CD4-positive, alpha-beta memory T cell (primary cell): ENCODE measurements around the gene SOX30. TPM values are rescaled to one million over a fixed set of nuclear protein-coding genes. Genes with fewer than 3 reads are reported as not detected.

Source experiments
- CTCF ChIA-PET: fragments of 350-600 bp; sonication (Branson Sonifier 250); formaldehyde crosslinking; loops from one replicate; lab custom pipeline; 2021; ENCODE audit warnings: inconsistent platforms; ENCODE audit not compliant: partially characterized antibody; lab: Charles Lee
- POLR2A ChIA-PET: fragments of 350-600 bp; sonication (Branson Sonifier 250); formaldehyde crosslinking; loops from one replicate; lab custom pipeline; 2021; ENCODE audit not compliant: partially characterized antibody; lab: Charles Lee
- DNase-seq, 5 donors: peaks; one replicate each; pipeline versions ENCODE4 v3.0.0 to v3.0.0-alpha.2; 2020 to 2022; ENCODE audit warnings: mixed read lengths in 1 of 5
- H3K27ac ChIP-seq: one replicate; pipeline ENCODE4 v1.7.0; 2013; ENCODE audit warnings: low read depth, low read length
- H3K27me3 ChIP-seq: 2 replicates; pipeline ENCODE4 v1.7.0; 2013; ENCODE audit warnings: mild to moderate bottlenecking, low read length, moderate library complexity; ENCODE audit not compliant: insufficient read depth
- H3K36me3 ChIP-seq: 2 replicates; pipeline ENCODE4 v1.7.0; 2013; ENCODE audit warnings: mild to moderate bottlenecking, low read length, moderate library complexity; ENCODE audit not compliant: insufficient read depth
- H3K4me1 ChIP-seq: 2 replicates; pipeline ENCODE4 v1.7.0; 2013; ENCODE audit warnings: mild to moderate bottlenecking, low read length, moderate library complexity; ENCODE audit not compliant: insufficient read depth
- H3K4me3 ChIP-seq, 2 donors: one replicate each; pipeline ENCODE4 v1.7.0; 2013; ENCODE audit warnings: low read length in 2 of 2, mild to moderate bottlenecking in 1 of 2
- H3K9me3 ChIP-seq, 2 donors: one replicate each; pipeline ENCODE4 v1.7.0; 2013; ENCODE audit warnings: low read length in 2 of 2, control low read depth in 1 of 2; ENCODE audit not compliant: control insufficient read depth in 1 of 2
- H3K27ac Mint-ChIP-seq, 7 donors: one replicate each; pipeline ENCODE4 v1.8.0; 2020 to 2021; ENCODE audit warnings: mixed read lengths in 7 of 7, mild to moderate bottlenecking in 6 of 7, inconsistent platforms in 3 of 7, moderate library complexity in 3 of 7
- H3K27me3 Mint-ChIP-seq, 2 donors: one replicate each; pipeline ENCODE4 v1.8.0; 2020 to 2021; ENCODE audit warnings: mixed read lengths in 2 of 2
- H3K36me3 Mint-ChIP-seq, 2 donors: one replicate each; pipeline ENCODE4 v1.8.0; 2020 to 2021; ENCODE audit warnings: mixed read lengths in 2 of 2, inconsistent platforms in 1 of 2, mild to moderate bottlenecking in 1 of 2
- H3K4me1 Mint-ChIP-seq, 4 donors: one replicate each; pipeline ENCODE4 v1.8.0; 2020 to 2021; ENCODE audit warnings: mixed read lengths in 4 of 4, mild to moderate bottlenecking in 1 of 4
- H3K4me3 Mint-ChIP-seq, 8 donors: one replicate each; pipeline ENCODE4 v1.8.0; 2020 to 2021; ENCODE audit warnings: mixed read lengths in 8 of 8, mild to moderate bottlenecking in 7 of 8, moderate library complexity in 6 of 8, inconsistent platforms in 3 of 8
- H3K9me3 Mint-ChIP-seq, 8 donors: one replicate each; pipeline ENCODE4 v1.8.0; 2020 to 2021; ENCODE audit warnings: mixed read lengths in 8 of 8, mild to moderate bottlenecking in 5 of 8, inconsistent platforms in 3 of 8, moderate library complexity in 1 of 8
- intact Hi-C: fragments of 100-400 bp; cut with micrococcal nuclease; formaldehyde crosslinking; loops from one replicate; pipeline ENCODE4 v1.15.1; 2023
- polyA plus RNA-seq, 2 donors: library from polyadenylated mRNA; unstranded; fragments of 300-500 nt; fragmentation: Illumina TruSeq; gene quantifications; one replicate each; pipeline ENCODE4 v1.2.3, GENCODE V29; 2021
- total RNA-seq, 2 experiments: library from RNA; stranded (reverse); gene quantifications; one replicate each; pipeline ENCODE4 v1.2.3, GENCODE V29; 2021

The SOX30 gene
- total and polyA plus RNA-seq, 4 experiments from 2014 or later, result 0.14 to 0.53 (median 0.33) TPM

DNA sequence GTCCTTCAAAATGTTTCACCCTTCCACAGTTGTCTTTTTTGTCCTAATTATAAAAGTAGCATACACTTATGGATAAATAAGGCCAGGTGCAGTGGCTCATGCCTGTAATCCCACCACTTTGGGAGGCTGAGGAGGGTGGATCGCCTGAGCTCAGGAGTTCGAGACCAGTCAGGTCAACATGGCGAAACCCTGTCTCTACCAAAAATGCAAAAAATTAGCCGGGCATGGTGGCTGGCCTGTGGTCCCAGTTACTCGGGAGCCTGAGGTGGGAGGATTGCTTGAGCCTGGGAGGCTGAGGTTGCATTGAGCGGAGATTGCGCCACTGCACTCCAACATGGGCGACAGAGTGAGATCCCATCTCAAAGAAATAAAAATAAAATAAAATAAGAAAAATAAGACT is 20.7 kb upstream of the SOX30 start:
- peaks cover 0 to 4% (median 0%) of the 10 kb centered on the region in 8 donors for H3K9me3 Mint-ChIP-seq
- no peak overlapping the region for H3K27ac ChIP-seq

DNA sequence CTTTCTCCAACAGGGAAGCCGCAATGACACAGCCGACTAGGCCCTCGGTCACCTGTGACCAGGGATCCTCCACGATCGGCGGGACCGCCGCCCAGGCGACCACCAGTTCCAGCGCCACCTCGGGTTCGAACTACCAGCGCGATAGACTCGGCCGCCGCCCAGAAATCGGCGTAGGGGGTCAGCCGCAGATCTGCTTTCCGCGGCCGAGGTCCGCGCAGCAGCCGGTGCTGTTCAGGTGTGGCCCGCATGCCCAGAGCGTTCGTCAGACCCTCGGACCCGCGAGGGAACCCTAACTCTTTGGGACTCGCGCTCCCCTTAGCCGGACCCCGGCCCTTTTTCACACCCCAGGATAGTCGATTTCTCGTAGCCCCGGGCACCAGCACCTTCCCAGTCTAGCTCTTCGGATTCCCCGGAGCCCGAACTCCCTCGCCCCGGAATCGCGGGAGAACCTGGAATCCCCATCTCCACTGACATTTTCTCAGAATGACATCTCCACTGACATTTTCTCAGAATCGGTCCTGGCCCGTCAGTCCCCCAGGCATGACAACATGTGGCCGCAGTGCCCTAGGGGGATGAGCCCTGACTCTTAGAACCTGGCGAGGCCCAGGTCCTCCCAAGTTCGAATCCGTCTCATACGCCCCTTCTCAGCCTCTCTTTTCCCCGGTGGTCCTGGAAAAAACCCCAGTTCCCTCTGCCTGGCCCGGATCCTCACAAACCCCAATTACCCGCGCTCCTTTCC is 19.5 kb upstream of the SOX30 start:
- Histone ChIP-seq H3K9me3 (no peaks in the 10 kb centered on the region), H3K27me3 (no peaks in the 10 kb centered on the region), H3K4me3 (peak overlapping the region in 1 of 2 donors; percentile 71), H3K36me3 (no peaks in the 10 kb centered on the region), H3K27ac (no peak overlapping the region), H3K4me1 (peaks cover 13% of the 10 kb centered on the region)
- Mint-ChIP-seq H3K27ac (peak overlapping the region in 6 of 7 donors; percentile 25 to 90 (median 78)), H3K4me3 (peak overlapping the region; percentile 87 to 98 (median 92)), H3K36me3 (peaks cover 0 to 1% of the 10 kb centered on the region in 2 donors), H3K27me3 (no peaks in the 10 kb centered on the region), H3K4me1 (peaks cover 15 to 27% (median 21%) of the 10 kb centered on the region in 4 donors), H3K9me3 (peaks cover 0 to 4% (median 0%) of the 10 kb centered on the region in 8 donors)
- intact Hi-C loops, result no loop called here
- POLR2A ChIA-PET, result no interaction called here
- CTCF ChIA-PET, result interaction anchor here (0.9 to 5.2 kb wide), 6 partner anchors 11 to 239 kb away, joined by 3 to 41 read pairs (median 10); partner anchors contain the start of gene SOX30
- DNase-seq, result no peak

More for the DNA sequence above, 20.7 kb upstream of the SOX30 start:
- H3K27ac Mint-ChIP-seq, result no peak overlapping the region
- POLR2A ChIA-PET, result no interaction called here
- intact Hi-C loops, result no loop called here
- Histone ChIP-seq H3K4me1 (peaks cover 13% of the 10 kb centered on the region), H3K36me3 (no peaks in the 10 kb centered on the region), H3K9me3 (no peaks in the 10 kb centered on the region), H3K27me3 (no peaks in the 10 kb centered on the region), H3K4me3 (no peak overlapping the region)
- DNase-seq, result no peak
- H3K4me1 Mint-ChIP-seq, result peaks cover 15 to 27% (median 21%) of the 10 kb centered on the region in 4 donors
- CTCF ChIA-PET, result no interaction called here
- H3K4me3 Mint-ChIP-seq, result peak overlapping the region in 5 of 8 donors; percentile 13 to 98 (median 87)
- peaks cover 0 to 1% of the 10 kb centered on the region in 2 donors for H3K36me3 Mint-ChIP-seq
- no peaks in the 10 kb centered on the region for H3K27me3 Mint-ChIP-seq

DNA sequence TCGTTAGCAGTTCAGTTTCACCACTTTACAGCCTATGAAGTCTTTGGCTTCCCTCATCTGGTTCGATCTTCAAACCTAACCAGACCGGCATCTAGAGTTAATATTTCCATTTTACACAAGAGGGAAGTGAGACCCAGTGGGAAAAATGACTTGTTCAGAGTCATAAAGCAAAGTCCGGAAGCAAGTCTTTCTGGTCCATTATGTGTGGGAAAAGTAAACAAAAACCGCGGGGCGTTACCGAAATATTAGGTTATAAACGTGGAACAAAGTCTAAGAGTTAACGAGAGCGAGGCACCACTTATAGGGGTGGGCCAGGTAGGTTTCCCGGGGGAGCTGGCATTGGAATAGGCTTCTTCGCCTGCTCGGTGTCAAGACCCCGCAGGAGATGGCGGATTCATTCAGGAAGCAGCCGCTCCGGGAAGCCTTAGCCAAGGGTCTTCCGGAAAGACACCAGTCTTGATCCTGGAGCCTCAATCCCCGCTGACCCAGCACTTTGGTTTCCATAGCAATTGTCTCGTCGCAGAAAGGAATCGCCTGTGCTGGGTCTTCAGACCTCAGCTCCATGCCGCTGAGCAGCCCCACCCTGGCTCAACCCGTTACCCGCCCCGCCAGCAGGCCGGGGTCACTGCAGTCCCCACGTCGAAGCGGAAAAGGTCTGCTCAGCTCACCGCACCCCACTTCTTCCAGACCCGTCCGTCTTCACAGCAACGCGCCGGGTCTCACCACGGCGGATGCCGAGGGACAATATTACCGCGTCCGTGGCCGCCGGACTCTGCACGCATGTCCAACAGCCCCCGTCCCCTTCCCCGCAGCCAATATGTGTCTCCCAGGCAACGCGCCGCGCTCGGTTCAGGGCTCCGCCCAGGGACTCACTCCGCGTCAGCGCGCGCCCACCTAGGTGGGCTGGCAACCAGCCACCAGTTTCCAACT is 18.7 kb upstream of the SOX30 start, which contains the start of gene C5orf52:
TSS of gene C5orf52 (plus strand) at position 872 of the 930 bp plus-strand sequence. CDS start 82 bp downstream, outside the sequence.
- Histone ChIP-seq H3K4me1 (peaks cover 13% of the 10 kb centered on the region), H3K27ac (peak within 1 kb of the TSS; percentile 3), H3K4me3 (peak within 1 kb of the TSS; percentile 71 to 85), H3K27me3 (no peaks in the 10 kb centered on the region), H3K9me3 (no peaks in the 10 kb centered on the region), H3K36me3 (no peaks in the 10 kb centered on the region)
- Mint-ChIP-seq H3K4me3 (peak within 1 kb of the TSS; percentile 87 to 98 (median 92)), H3K9me3 (peaks cover 0 to 4% (median 0%) of the 10 kb centered on the region in 8 donors), H3K4me1 (peaks cover 15 to 27% (median 21%) of the 10 kb centered on the region in 4 donors), H3K36me3 (peaks cover 0 to 1% of the 10 kb centered on the region in 2 donors), H3K27ac (peak within 1 kb of the TSS in 6 of 7 donors; percentile 25 to 90 (median 78)), H3K27me3 (no peaks in the 10 kb centered on the region)
- ChIA-PET CTCF (interaction anchor here (0.7 to 5.2 kb wide), 10 partner anchors 11 to 239 kb away, joined by 3 to 41 read pairs (median 4); partner anchors contain the start of genes LSM11 and SOX30), POLR2A (interaction anchor here (0.9 to 2.4 kb wide), 4 partner anchors 19 to 72 kb away, joined by 3 to 6 read pairs (median 4); no protein-coding TSS in a partner anchor)
- intact Hi-C loops, result no loop called here
- peak in 2 of 5 donors; percentile 21 to 23 for DNase-seq

DNA sequence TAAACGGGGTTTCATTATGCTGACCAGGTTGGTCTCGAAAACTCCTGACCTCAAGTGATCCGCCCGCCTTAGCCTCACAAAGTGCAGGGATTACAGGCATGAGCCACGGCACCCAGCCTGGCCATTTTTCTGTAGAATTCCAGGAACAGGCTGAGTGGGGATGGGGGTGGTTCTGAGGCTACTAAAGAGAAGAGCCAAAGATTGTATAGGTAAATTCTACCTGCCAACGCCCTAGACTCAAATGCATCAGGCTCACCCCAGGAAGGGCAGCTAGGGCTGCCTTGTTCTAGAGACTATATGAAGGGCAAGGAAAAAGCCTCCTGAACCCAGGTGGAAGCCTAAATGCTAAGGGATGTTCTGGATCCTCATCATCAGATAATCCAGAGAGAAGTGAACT is 17.5 kb upstream of the SOX30 start:
- H3K4me1 ChIP-seq, result peaks cover 13% of the 10 kb centered on the region
- POLR2A ChIA-PET, result interaction anchor here (1.6 to 2.4 kb wide), 2 partner anchors 21 to 74 kb away, joined by 5 to 6 read pairs; partner anchors contain the start of gene LSM11
- no peaks in the 10 kb centered on the region for H3K27me3 ChIP-seq
- no peak for DNase-seq
- Mint-ChIP-seq H3K9me3 (peaks cover 0 to 4% (median 1%) of the 10 kb centered on the region in 8 donors), H3K27ac (peak overlapping the region in 2 of 7 donors; percentile 33 to 75), H3K4me1 (peaks cover 15 to 27% (median 21%) of the 10 kb centered on the region in 4 donors), H3K36me3 (peaks cover 0 to 1% of the 10 kb centered on the region in 2 donors), H3K4me3 (peak overlapping the region; percentile 50 to 98 (median 92)), H3K27me3 (no peaks in the 10 kb centered on the region)
- no peaks in the 10 kb centered on the region for H3K9me3 ChIP-seq
- H3K27ac ChIP-seq, result no peak overlapping the region
- H3K36me3 ChIP-seq, result no peaks in the 10 kb centered on the region
- no peak overlapping the region for H3K4me3 ChIP-seq
- CTCF ChIA-PET, result interaction anchor here (1.0 to 5.2 kb wide), 7 partner anchors 18 to 237 kb away, joined by 3 to 41 read pairs (median 7); partner anchors contain the start of genes LSM11 and SOX30
- intact Hi-C loops, result loop anchor here (1.0 to 5.0 kb wide), 3 partner anchors 74 to 237 kb away; partner anchors contain the start of gene LSM11

DNA sequence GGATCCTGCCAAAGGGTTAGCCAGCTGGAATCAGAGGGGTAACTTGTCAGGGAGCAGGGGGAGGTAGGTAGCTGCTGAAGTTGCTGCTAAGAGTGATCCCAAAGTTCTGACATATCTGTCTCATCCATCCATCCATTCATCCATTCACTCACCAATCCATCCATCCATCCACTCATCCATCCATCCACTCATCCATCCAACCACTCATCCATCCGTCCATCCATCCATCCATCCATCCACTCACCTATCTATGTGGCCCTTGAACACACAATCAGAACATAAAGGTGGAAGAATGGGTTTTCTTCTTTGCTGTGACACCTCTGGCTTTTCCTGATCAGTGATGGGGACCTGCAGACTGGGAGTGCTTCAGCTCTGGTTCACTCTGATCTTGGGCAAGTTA is 16.1 kb upstream of the SOX30 start:
- POLR2A ChIA-PET, result interaction anchor here (1.6 to 2.4 kb wide), 2 partner anchors 22 to 75 kb away, joined by 5 to 6 read pairs; partner anchors contain the start of gene LSM11

DNA sequence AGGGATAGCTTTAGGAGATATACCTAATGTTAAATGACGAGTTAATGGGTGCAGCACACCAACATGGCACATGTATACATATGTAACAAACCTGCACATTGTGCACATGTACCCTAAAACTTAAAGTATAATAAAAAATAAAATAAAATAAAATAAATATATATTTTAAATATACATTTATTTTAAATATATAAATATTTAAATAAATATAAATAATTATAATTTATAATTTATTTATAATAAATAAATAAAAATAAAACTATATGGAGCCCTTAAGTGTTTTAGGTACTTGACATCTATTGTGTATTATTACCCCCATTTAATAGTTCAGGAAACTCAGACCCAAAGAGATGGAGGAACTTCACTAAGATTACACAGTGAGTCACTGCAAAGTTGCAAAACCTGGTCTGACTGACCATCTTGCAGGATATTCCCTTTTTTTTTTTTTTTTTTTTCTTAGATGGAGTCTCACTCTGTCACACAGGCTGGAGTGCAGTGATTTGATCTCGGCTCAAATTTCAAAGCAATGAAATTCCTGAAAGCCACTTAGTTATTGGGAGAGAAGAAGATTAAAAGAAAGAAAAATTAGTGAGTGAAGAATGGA is 13.3 kb upstream of the SOX30 start:
- no peak overlapping the region for H3K27ac ChIP-seq
- no peaks in the 10 kb centered on the region for H3K36me3 ChIP-seq
- H3K4me3 Mint-ChIP-seq, result no peak overlapping the region
- no peak overlapping the region for H3K4me3 ChIP-seq
- peaks cover 9 to 10% (median 9%) of the 10 kb centered on the region in 4 donors for H3K4me1 Mint-ChIP-seq
- ChIA-PET CTCF (interaction anchor here (0.7 to 3.6 kb wide), 2 partner anchors 78 to 280 kb away, joined by 3 to 27 read pairs; partner anchors contain the start of gene LSM11), POLR2A (interaction anchor here (0.7 kb wide), 1 partner anchor 14 kb away, joined by 3 read pairs; no protein-coding TSS in a partner anchor)
- H3K9me3 ChIP-seq, result no peaks in the 10 kb centered on the region
- intact Hi-C loops, result loop anchor here (5.0 kb wide), 2 partner anchors 123 to 233 kb away; no protein-coding TSS in a partner anchor
- no peak for DNase-seq
- peaks cover 0 to 18% (median 7%) of the 10 kb centered on the region in 8 donors for H3K9me3 Mint-ChIP-seq
- peaks cover 1 to 4% of the 10 kb centered on the region in 2 donors for H3K36me3 Mint-ChIP-seq
- no peaks in the 10 kb centered on the region for H3K27me3 Mint-ChIP-seq
- H3K27ac Mint-ChIP-seq, result no peak overlapping the region
- H3K27me3 ChIP-seq, result no peaks in the 10 kb centered on the region
- peaks cover 5% of the 10 kb centered on the region for H3K4me1 ChIP-seq

More for the DNA sequence above, 16.1 kb upstream of the SOX30 start:
- H3K4me1 ChIP-seq, result peaks cover 13% of the 10 kb centered on the region
- Mint-ChIP-seq H3K4me3 (no peak overlapping the region), H3K4me1 (peaks cover 15 to 27% (median 21%) of the 10 kb centered on the region in 4 donors), H3K9me3 (peaks cover 0 to 13% (median 3%) of the 10 kb centered on the region in 8 donors), H3K27me3 (no peaks in the 10 kb centered on the region), H3K27ac (peak overlapping the region in 1 of 7 donors; percentile 9), H3K36me3 (peaks cover 0 to 2% of the 10 kb centered on the region in 2 donors)
- H3K36me3 ChIP-seq, result no peaks in the 10 kb centered on the region
- no peaks in the 10 kb centered on the region for H3K27me3 ChIP-seq
- no peak overlapping the region for H3K27ac ChIP-seq
- DNase-seq, result no peak
- CTCF ChIA-PET, result interaction anchor here (0.8 to 5.2 kb wide), 11 partner anchors 8 to 326 kb away, joined by 3 to 41 read pairs (median 4); partner anchors contain the start of genes LSM11 and SOX30
- H3K9me3 ChIP-seq, result no peaks in the 10 kb centered on the region
- no peak overlapping the region for H3K4me3 ChIP-seq
- intact Hi-C loops, result loop anchor here (5.0 kb wide), 2 partner anchors 126 to 236 kb away; no protein-coding TSS in a partner anchor
